H1 (cell line): ENCODE results near the gene SLC15A1. TPM values are rescaled to one million over a fixed set of nuclear protein-coding genes. Genes with fewer than 3 reads are reported as not detected.

Experiments used
- CTCF ChIA-PET: fragments of 300-600 bp; sonication (Branson Sonifier 250); formaldehyde crosslinking; loops from one replicate; lab custom pipeline; 2021; ENCODE audit not compliant: partially characterized antibody; lab: Charles Lee
- POLR2A ChIA-PET: fragments of 300-600 bp; sonication (Branson Sonifier 250); formaldehyde crosslinking; loops from one replicate; lab custom pipeline; 2021; ENCODE audit warnings: inconsistent platforms; ENCODE audit not compliant: partially characterized antibody; lab: Charles Lee
- DNase-seq, 2 experiments: peaks; one replicate each; pipeline versions ENCODE4 v3.0.0 to v3.0.0-alpha.2; 2010 to 2022; ENCODE audit warnings: low spot score in 2 of 2, low read depth in 1 of 2, mixed read lengths in 1 of 2
- FAIRE-seq: peaks from 2 replicates; lab custom pipeline; 2011; peaks lifted over from hg19 to GRCh38; lab: Jason Lieb, UNC
- H2AFZ ChIP-seq: 2 replicates; pipeline ENCODE4 v1.8.1; 2012; ENCODE audit warnings: low read length, inconsistent platforms
- H2AK5ac ChIP-seq: 2 replicates; pipeline ENCODE4 v1.6.1; 2013; ENCODE audit warnings: low read depth, low read length
- H2BK120ac ChIP-seq: replicated peaks from 2 replicates; pipeline ENCODE3; 2013; ENCODE audit warnings: low read depth, low read length, inconsistent platforms
- H2BK12ac ChIP-seq: 2 replicates; pipeline ENCODE4 v1.6.1; 2013; ENCODE audit warnings: low read depth, low read length
- H2BK15ac ChIP-seq: 2 replicates; pipeline ENCODE4 v1.6.1; 2013; ENCODE audit warnings: low read length
- H2BK20ac ChIP-seq: 2 replicates; pipeline ENCODE4 v1.6.1; 2013; ENCODE audit warnings: low read length
- H2BK5ac ChIP-seq: 2 replicates; pipeline ENCODE4 v1.6.1; 2013; ENCODE audit warnings: low read depth, low read length
- H3K14ac ChIP-seq: 2 replicates; pipeline ENCODE4 v1.6.1; 2013; ENCODE audit warnings: inconsistent platforms; ENCODE audit not compliant: insufficient read length
- H3K18ac ChIP-seq: 2 replicates; pipeline ENCODE4 v1.6.1; 2013; ENCODE audit warnings: low read length; ENCODE audit errors: extremely low read depth
- H3K23ac ChIP-seq: 2 replicates; pipeline ENCODE4 v1.6.1; 2013; ENCODE audit warnings: inconsistent platforms; ENCODE audit not compliant: insufficient read length
- H3K23me2 ChIP-seq: 2 replicates; pipeline ENCODE4 v1.6.1; 2013; ENCODE audit warnings: low read depth, low read length
- H3K27ac ChIP-seq: 2 replicates; pipeline ENCODE4 v1.6.1; 2011; ENCODE audit warnings: low read depth, low read length, inconsistent platforms
- H3K27me3 ChIP-seq, 4 experiments: replicated peaks in 1 of 4; 1 replicate in 1 of 4; 2 replicates in 3 of 4; pipeline versions ENCODE4 v1.6.1 to v1.8.1; 2011 to 2013; ENCODE audit warnings: low read length in 3 of 4, mild to moderate bottlenecking in 3 of 4, inconsistent platforms in 2 of 4, mixed read lengths in 2 of 4, moderate library complexity in 1 of 4; ENCODE audit not compliant: control insufficient read depth in 3 of 4, insufficient read depth in 3 of 4; ENCODE audit errors: extremely low read depth in 1 of 4
- H3K36me3 ChIP-seq, 4 experiments: 2 replicates each; pipeline versions ENCODE4 v1.6.1 to v1.8.1; 2011 to 2013; ENCODE audit warnings: mild to moderate bottlenecking in 4 of 4, low read length in 3 of 4, moderate library complexity in 2 of 4, control low read depth in 1 of 4, inconsistent platforms in 1 of 4; ENCODE audit not compliant: insufficient read depth in 4 of 4, control insufficient read depth in 2 of 4
- H3K4ac ChIP-seq: replicated peaks from 2 replicates; pipeline ENCODE3; 2013; ENCODE audit warnings: low read length, low read depth, mixed read lengths, inconsistent platforms; ENCODE audit not compliant: insufficient read length
- H3K4me1 ChIP-seq, 4 experiments: replicated peaks in 1 of 4; 1 replicate in 1 of 4; 2 replicates in 3 of 4; pipeline versions ENCODE4 v1.6.1 to v1.8.1; 2011 to 2013; ENCODE audit warnings: low read length in 3 of 4, inconsistent platforms in 2 of 4, mixed read lengths in 1 of 4; ENCODE audit not compliant: insufficient read depth in 4 of 4, control insufficient read depth in 3 of 4
- H3K4me2 ChIP-seq, 2 experiments: 2 replicates each; pipeline versions ENCODE4 v1.6.1 to v1.8.1; 2011 to 2013; ENCODE audit warnings: low read depth in 2 of 2, low read length in 2 of 2, control low read depth in 1 of 2, inconsistent platforms in 1 of 2, mild to moderate bottlenecking in 1 of 2; ENCODE audit not compliant: insufficient read depth in 1 of 2
- H3K4me3 ChIP-seq, 4 experiments: fragments of 200-600, 300-600 bp in 1 of 4; sonication (generic), shearing (Covaris generic), sonication (Bioruptor Twin) in 1 of 4; 2 replicates each; pipeline versions ENCODE4 v1.5.1 to v1.8.1; 2011 to 2016; ENCODE audit warnings: low read length in 4 of 4, low read depth in 3 of 4, control low read depth in 2 of 4, inconsistent platforms in 2 of 4, mild to moderate bottlenecking in 2 of 4, mixed read lengths in 1 of 4, moderate library complexity in 1 of 4; ENCODE audit not compliant: insufficient read depth in 2 of 4; ENCODE audit errors: extremely low read depth in 1 of 4
- H3K56ac ChIP-seq: replicated peaks from 2 replicates; pipeline ENCODE3; 2013; ENCODE audit warnings: low read depth, mild to moderate bottlenecking, mixed read lengths, low read length, inconsistent platforms; ENCODE audit not compliant: insufficient read length
- H3K79me1 ChIP-seq: 2 replicates; pipeline ENCODE4 v1.6.1; 2013; ENCODE audit warnings: low read depth, low read length, control low read depth
- H3K79me2 ChIP-seq, 2 experiments: 2 replicates each; pipeline versions ENCODE4 v1.6.1 to v1.8.1; 2012 to 2013; ENCODE audit warnings: low read length in 2 of 2, mild to moderate bottlenecking in 2 of 2, inconsistent platforms in 1 of 2; ENCODE audit not compliant: insufficient read depth in 2 of 2, control insufficient read depth in 1 of 2
- H3K9ac ChIP-seq, 4 experiments: replicated peaks in 1 of 4; 1 replicate in 1 of 4; 2 replicates in 3 of 4; pipeline versions ENCODE4 v1.6.1 to v1.8.1; 2011 to 2013; ENCODE audit warnings: low read depth in 3 of 4, low read length in 3 of 4, control low read depth in 2 of 4, mild to moderate bottlenecking in 2 of 4, moderate library complexity in 2 of 4, inconsistent platforms in 1 of 4; ENCODE audit errors: extremely low read depth in 1 of 4
- H3K9me3 ChIP-seq, 2 experiments: 2 replicates each; pipeline versions ENCODE4 v1.6.1 to v1.8.1; 2012 to 2013; ENCODE audit warnings: mild to moderate bottlenecking in 2 of 2, moderate library complexity in 2 of 2, control low read depth in 1 of 2, inconsistent platforms in 1 of 2, low read depth in 1 of 2, low read length in 1 of 2, mixed read lengths in 1 of 2; ENCODE audit not compliant: insufficient read depth in 2 of 2
- H4K20me1 ChIP-seq, 2 experiments: replicated peaks in 1 of 2; 2 replicates each; pipeline versions ENCODE3 to v1.8.1; 2011 to 2013; ENCODE audit warnings: inconsistent platforms in 2 of 2, low read length in 2 of 2, mild to moderate bottlenecking in 1 of 2; ENCODE audit not compliant: insufficient read depth in 2 of 2, control insufficient read depth in 1 of 2
- H4K5ac ChIP-seq: 2 replicates; pipeline ENCODE4 v1.6.1; 2013; ENCODE audit warnings: low read length, low read depth, mixed read lengths, inconsistent platforms; ENCODE audit not compliant: insufficient read length
- H4K8ac ChIP-seq: 2 replicates; pipeline ENCODE4 v1.8.0; 2013; ENCODE audit warnings: mild to moderate bottlenecking, moderate library complexity, low read length, inconsistent platforms; ENCODE audit not compliant: insufficient read depth; ENCODE audit errors: extremely low read depth
- H4K91ac ChIP-seq: replicated peaks from 2 replicates; pipeline ENCODE3; 2013; ENCODE audit warnings: low read length, mixed read lengths, inconsistent platforms; ENCODE audit not compliant: insufficient read length
- BACH1 ChIP-seq: IDR thresholded peaks from 2 replicates; pipeline ENCODE4 v1.6.1; 2012; ENCODE audit warnings: low read length, improper control_type of control experiment
- BCL11A ChIP-seq, 2 experiments: IDR thresholded peaks; one replicate each; pipeline ENCODE4 v1.6.1; 2011; ENCODE audit warnings: low read depth in 2 of 2, low read length in 2 of 2, mild to moderate bottlenecking in 2 of 2
- MAX ChIP-seq: IDR thresholded peaks from 2 replicates; pipeline ENCODE4 v1.6.1; 2012; ENCODE audit warnings: inconsistent platforms
- SP1 ChIP-seq: IDR thresholded peaks from 2 replicates; pipeline ENCODE4 v1.6.1; 2011; ENCODE audit warnings: low read depth, low read length
- SP4 ChIP-seq: IDR thresholded peaks from 2 replicates; pipeline ENCODE4 v1.6.1; 2012; ENCODE audit warnings: low read length, inconsistent platforms
- SUZ12 ChIP-seq: fragments of 200-600 bp; sonication (generic); IDR thresholded peaks from 2 replicates; pipeline ENCODE4 v1.6.1; 2012; ENCODE audit warnings: mild to moderate bottlenecking, inconsistent platforms, low read length, moderate library complexity, mixed read lengths
- TEAD4 ChIP-seq: IDR thresholded peaks from 2 replicates; pipeline ENCODE4 v1.6.1; 2012; ENCODE audit warnings: low read depth, low read length, inconsistent platforms, mixed read lengths
- WGBS, 2 experiments: shearing (Covaris generic) in 1 of 2; methylation state at CpG; one replicate each; pipeline versions ENCODE4 v1.1.6 to v1.1.7; 2013 to 2015; ENCODE audit warnings: low lambda C conversion rate in 2 of 2, mixed read lengths in 2 of 2, inconsistent platforms in 1 of 2, low coverage in 1 of 2, missing lambda C conversion rate in 1 of 2; ENCODE audit not compliant: insufficient replicate concordance in 2 of 2, insufficient coverage in 1 of 2, insufficient read length in 1 of 2; ENCODE audit errors: extremely low coverage in 1 of 2, missing lambda C conversion rate in 1 of 2; 5-methylcytosine and 5-hydroxymethylcytosine counted together
- polyA plus RNA-seq, 7 experiments: library from polyadenylated mRNA; depleted of rRNA in 3 of 7; stranded (reverse) in 5 of 7; unstranded in 2 of 7; fragments of >200 nt in 5 of 7; fragments of 200-250 nt in 2 of 7; gene quantifications; 1 replicate in 5 of 7; 2 replicates in 1 of 7; 4 replicates in 1 of 7; pipeline versions ENCODE4 v1.2.1 to v1.2.3, GENCODE V29; 2011 to 2013; ENCODE audit warnings: missing spikeins in 2 of 7, mixed read lengths in 2 of 7
- total RNA-seq: library from RNA; stranded (reverse); fragmentation: NEBNext Ultra II Directional; extraction: Animal tissue kit (Norgen Biotek cat#: 25700); gene quantifications from 2 replicates; pipeline ENCODE4 v1.2.1, GENCODE V29; 2021

Gene SLC15A1
- total and polyA plus RNA-seq, 2 of the 8 experiments (the other 6 are each of a cell fraction or from before 2014, with no cell fraction given), result 1.3 to 2.4 TPM

DNA sequence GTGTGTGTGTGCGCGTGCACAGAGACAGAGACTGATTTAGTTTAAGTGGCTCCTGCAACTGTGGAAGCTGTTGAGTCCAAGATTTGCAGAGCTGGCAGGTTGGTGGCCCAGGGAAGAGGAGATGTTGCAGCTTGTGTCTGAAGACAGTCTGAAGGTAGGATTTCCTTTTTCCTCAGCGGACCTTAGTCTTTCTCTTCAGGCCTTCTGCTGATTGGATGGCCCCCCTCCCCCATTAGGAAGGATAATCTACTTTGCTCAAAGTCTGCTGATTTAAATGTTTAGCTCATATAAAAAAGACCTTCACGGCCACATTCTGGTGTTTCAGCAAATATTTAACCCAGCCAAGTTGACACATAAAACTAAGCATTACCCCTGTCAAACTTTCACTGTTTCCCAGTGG lies 84.3 kb downstream of the SLC15A1 start:
- H4K20me1 ChIP-seq, result no peaks in the 10 kb centered on the region
- H2AK5ac ChIP-seq, result no peak overlapping the region
- H3K79me2 ChIP-seq, result no peaks in the 10 kb centered on the region
- no peaks in the 10 kb centered on the region; a peak in 1 of 7 replicates for H3K27me3 ChIP-seq
- no peak overlapping the region for H3K4ac ChIP-seq
- no peak overlapping the region for H4K8ac ChIP-seq
- no peak overlapping the region for H2BK120ac ChIP-seq
- H3K56ac ChIP-seq, result no peak overlapping the region
- DNase-seq, result no peak
- no peak overlapping the region for H3K4me2 ChIP-seq
- H3K36me3 ChIP-seq, result no peaks in the 10 kb centered on the region
- H3K4me3 ChIP-seq, result no peak overlapping the region
- H3K14ac ChIP-seq, result no peak overlapping the region
- no peak for FAIRE-seq
- no peak overlapping the region for H3K18ac ChIP-seq
- no peak overlapping the region for H2BK12ac ChIP-seq
- H2BK20ac ChIP-seq, result no peak overlapping the region
- no peak overlapping the region for H2AFZ ChIP-seq
- no peak overlapping the region for H3K23ac ChIP-seq
- no peak overlapping the region for H3K27ac ChIP-seq
- no peak overlapping the region for H3K9ac ChIP-seq
- H4K5ac ChIP-seq, result no peak overlapping the region
- H2BK15ac ChIP-seq, result no peak overlapping the region
- H3K4me1 ChIP-seq, result peaks cover 0 to 2% (median 0%) of the 10 kb centered on the region in 4 experiments; a peak in 1 of 7 replicates
- ChIA-PET CTCF (interaction anchor here (0.6 to 2.1 kb wide), 7 partner anchors 15 to 220 kb away, joined by 3 to 15 read pairs (median 3); no protein-coding TSS in a partner anchor), POLR2A (interaction anchor here (1.0 to 1.3 kb wide), 2 partner anchors 92 to 176 kb away, joined by 3 read pairs; no protein-coding TSS in a partner anchor)
- no peaks in the 10 kb centered on the region for H3K79me1 ChIP-seq
- no peak overlapping the region for H2BK5ac ChIP-seq
- H3K9me3 ChIP-seq, result no peaks in the 10 kb centered on the region
- 84% methylated on average over 4 of the region's 4 CpGs; no CpG with 5 or more reads in 1 of the 2 experiments for whole genome bisulfite sequencing, 2 experiments
- H4K91ac ChIP-seq, result no peak overlapping the region
- H3K23me2 ChIP-seq, result no peaks in the 10 kb centered on the region
- no peak for TF ChIP-seq SUZ12
- no peak for TF ChIP-seq BACH1
- TF ChIP-seq MAX, result no peak
- TF ChIP-seq TEAD4, result no peak
- no peak for TF ChIP-seq SP4
- TF ChIP-seq BCL11A (IDR thresholded peaks at IDR 0.05; ENCODE audit: low read depth in 2 of 2, low read length in 2 of 2), result no peak
- no peak for TF ChIP-seq SP1
